ENCODE data around the gene PDGFC. TPM values are rescaled to one million over a fixed set of nuclear protein-coding genes. Genes with fewer than 3 reads are reported as not detected.

PDGFC gene
- total and polyA plus RNA-seq, 2 experiments from 2014 or later: 35.5 to 63.3 TPM

- Histone ChIP-seq H3K79me2 (no peaks in the 10 kb centered on the region), H3K9me3 (ENCODE audit: low read depth) (no peaks in the 10 kb centered on the region)
Measured at GRCh38 chr4:156788782-156789181, 182.8 kb downstream of the PDGFC start.

GRCh38 chr4:156786713-156787112, 184.9 kb downstream of the PDGFC start:
- H4K20me1 ChIP-seq (ENCODE audit: insufficient read depth, poor library complexity, severe bottlenecking): no peaks in the 10 kb centered on the region
- no peaks in the 10 kb centered on the region for H3K4me1 ChIP-seq (ENCODE audit: insufficient read depth)
- H3K27me3 ChIP-seq: no peaks in the 10 kb centered on the region
- no peak overlapping the region for H3K4me2 ChIP-seq
- TF ChIP-seq EZH2phosphoT487 (IDR thresholded peaks at IDR 0.05; ENCODE audit: low read depth, severe bottlenecking, unreplicated experiment) (no peak), CTCF (IDR thresholded peaks at IDR 0.05; ENCODE audit: poor library complexity) (no peak), EZH2 (IDR thresholded peaks at IDR 0.05; ENCODE audit: borderline replicate concordance) (no peak)
- H3K4me3 ChIP-seq: no peak overlapping the region
- H3K27ac ChIP-seq: no peak overlapping the region
- no peaks in the 10 kb centered on the region for H3K36me3 ChIP-seq (replicated peaks; ENCODE audit: insufficient read depth, low read depth)
- no peak for DNase-seq (ENCODE audit: low spot score)
- no peak overlapping the region for H2AFZ ChIP-seq
- H3K9me2 ChIP-seq (replicated peaks; ENCODE audit: insufficient read depth): no peaks in the 10 kb centered on the region
- H3K79me2 ChIP-seq: no peaks in the 10 kb centered on the region
- H3K9me3 ChIP-seq (ENCODE audit: low read depth): no peaks in the 10 kb centered on the region

More at GRCh38 chr4:156788782-156789181, 182.8 kb downstream of the PDGFC start:
- H3K27me3 ChIP-seq: no peaks in the 10 kb centered on the region
- H3K4me2 ChIP-seq: no peak overlapping the region
- no peaks in the 10 kb centered on the region for H3K36me3 ChIP-seq (replicated peaks; ENCODE audit: insufficient read depth, low read depth)
- H3K9me2 ChIP-seq (replicated peaks; ENCODE audit: insufficient read depth): no peaks in the 10 kb centered on the region
- H3K4me3 ChIP-seq: no peak overlapping the region
- H4K20me1 ChIP-seq (ENCODE audit: insufficient read depth, poor library complexity, severe bottlenecking): no peaks in the 10 kb centered on the region
- no peak for DNase-seq (ENCODE audit: low spot score)
- no peak for TF ChIP-seq EZH2 (IDR thresholded peaks at IDR 0.05; ENCODE audit: borderline replicate concordance)
- no peak for TF ChIP-seq CTCF (IDR thresholded peaks at IDR 0.05; ENCODE audit: poor library complexity)
- no peak for TF ChIP-seq EZH2phosphoT487 (IDR thresholded peaks at IDR 0.05; ENCODE audit: low read depth, severe bottlenecking, unreplicated experiment)
- no peak overlapping the region for H3K27ac ChIP-seq
- H2AFZ ChIP-seq: no peak overlapping the region
- no peaks in the 10 kb centered on the region for H3K4me1 ChIP-seq (ENCODE audit: insufficient read depth)

- no peak overlapping the region for H3K27ac ChIP-seq
- H3K9me3 ChIP-seq (ENCODE audit: low read depth): no peaks in the 10 kb centered on the region
- TF ChIP-seq EZH2 (IDR thresholded peaks at IDR 0.05; ENCODE audit: borderline replicate concordance) (no peak), CTCF (IDR thresholded peaks at IDR 0.05; ENCODE audit: poor library complexity) (no peak), EZH2phosphoT487 (IDR thresholded peaks at IDR 0.05; ENCODE audit: low read depth, severe bottlenecking, unreplicated experiment) (no peak)
- no peaks in the 10 kb centered on the region for H3K27me3 ChIP-seq
- no peaks in the 10 kb centered on the region for H4K20me1 ChIP-seq (ENCODE audit: insufficient read depth, poor library complexity, severe bottlenecking)
- no peaks in the 10 kb centered on the region for H3K79me2 ChIP-seq
- H3K9me2 ChIP-seq (replicated peaks; ENCODE audit: insufficient read depth): no peaks in the 10 kb centered on the region
- WGBS (ENCODE audit: low lambda C conversion rate, missing lambda C conversion rate): 93% methylated on average over 3 of the region's 3 CpGs
- H3K4me3 ChIP-seq: no peak overlapping the region
- H3K36me3 ChIP-seq (replicated peaks; ENCODE audit: insufficient read depth, low read depth): no peaks in the 10 kb centered on the region
- DNase-seq (ENCODE audit: low spot score): no peak
- no peak overlapping the region for H3K4me2 ChIP-seq
- no peak overlapping the region for H2AFZ ChIP-seq
- H3K4me1 ChIP-seq (ENCODE audit: insufficient read depth): no peaks in the 10 kb centered on the region
Measured at GRCh38 chr4:156784970-156785369, 186.6 kb downstream of the PDGFC start.

GRCh38 chr4:156783966-156784365, 187.6 kb downstream of the PDGFC start:
- Histone ChIP-seq H3K79me2 (no peaks in the 10 kb centered on the region), H3K4me1 (ENCODE audit: insufficient read depth) (no peaks in the 10 kb centered on the region), H3K4me3 (no peak overlapping the region), H3K4me2 (no peak overlapping the region), H3K36me3 (replicated peaks; ENCODE audit: insufficient read depth, low read depth) (no peaks in the 10 kb centered on the region), H3K9me2 (replicated peaks; ENCODE audit: insufficient read depth) (no peaks in the 10 kb centered on the region), H3K27ac (no peak overlapping the region), H3K9me3 (ENCODE audit: low read depth) (no peaks in the 10 kb centered on the region), H4K20me1 (ENCODE audit: insufficient read depth, poor library complexity, severe bottlenecking) (no peaks in the 10 kb centered on the region), H2AFZ (no peak overlapping the region), H3K27me3 (no peaks in the 10 kb centered on the region)
- DNase-seq (ENCODE audit: low spot score): no peak
- TF ChIP-seq EZH2 (IDR thresholded peaks at IDR 0.05; ENCODE audit: borderline replicate concordance): no peak
- no peak for TF ChIP-seq EZH2phosphoT487 (IDR thresholded peaks at IDR 0.05; ENCODE audit: low read depth, severe bottlenecking, unreplicated experiment)
- no peak for TF ChIP-seq CTCF (IDR thresholded peaks at IDR 0.05; ENCODE audit: poor library complexity)
- 95% methylated on average over 2 of the region's 2 CpGs for WGBS (ENCODE audit: low lambda C conversion rate, missing lambda C conversion rate)

Measured in hepatocyte (in vitro differentiated cells).